Epithelial cell of esophagus (primary cell): Measurements from ENCODE around the gene ERC2.

Source experiments
- DNase-seq: peaks from one replicate; pipeline ENCODE4 v3.0.0; 2010; ENCODE audit warnings: low read depth
- H3K4me3 ChIP-seq: 2 replicates; pipeline ENCODE4 v1.5.1; 2011; ENCODE audit warnings: mild to moderate bottlenecking, low read length, control low read depth
- TF ChIP-seq, protein P1 (sequence below): IDR thresholded peaks from 2 replicates; pipeline ENCODE4 v1.5.1; 2011; ENCODE audit warnings: low read depth, mild to moderate bottlenecking, low read length, control low read depth, inconsistent platforms; ENCODE audit not compliant: insufficient read depth; ENCODE audit errors: missing control alignments

The ERC2 gene

DNA sequence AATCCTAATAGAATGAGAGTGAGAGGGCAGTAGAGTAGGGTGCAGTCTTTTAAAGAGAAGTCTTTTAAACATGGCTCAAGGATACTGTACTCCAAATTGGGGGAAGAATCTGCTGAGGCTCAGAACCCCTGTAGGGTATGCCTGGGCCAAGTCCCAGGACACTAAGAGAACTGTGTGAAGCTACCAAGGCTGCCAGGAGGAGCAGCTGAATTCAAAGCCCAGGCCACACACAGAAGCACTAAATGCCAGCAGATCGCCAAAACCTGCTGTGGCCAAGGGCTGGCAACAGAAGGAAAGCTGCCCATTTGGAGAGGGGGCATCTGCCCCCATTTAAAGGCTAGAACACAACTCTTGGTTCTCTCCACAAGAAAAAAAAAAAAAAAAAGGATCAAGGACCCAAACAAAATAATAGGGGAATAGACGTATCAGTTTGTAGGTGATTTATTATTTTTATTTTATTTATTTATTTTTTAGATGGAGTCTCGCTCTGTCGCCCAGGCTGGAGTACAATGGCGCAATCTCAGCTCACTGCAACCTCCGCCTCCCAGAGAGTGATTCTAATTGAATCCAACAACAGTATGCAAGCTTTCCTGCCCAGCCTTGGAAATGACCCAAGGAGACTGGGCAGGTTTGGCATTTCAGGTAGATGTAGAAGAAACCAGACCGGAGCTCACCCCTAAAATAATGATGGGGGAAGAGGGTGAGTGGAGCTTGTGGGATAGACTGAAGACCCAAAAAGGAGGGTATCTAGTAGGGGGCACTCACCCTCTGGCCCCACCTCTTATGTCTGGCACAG lies 702.2 kb downstream of the ERC2 start:
- no peak overlapping the region for H3K4me3 ChIP-seq
- no peak for DNase-seq
- TF ChIP-seq, protein P1, sequence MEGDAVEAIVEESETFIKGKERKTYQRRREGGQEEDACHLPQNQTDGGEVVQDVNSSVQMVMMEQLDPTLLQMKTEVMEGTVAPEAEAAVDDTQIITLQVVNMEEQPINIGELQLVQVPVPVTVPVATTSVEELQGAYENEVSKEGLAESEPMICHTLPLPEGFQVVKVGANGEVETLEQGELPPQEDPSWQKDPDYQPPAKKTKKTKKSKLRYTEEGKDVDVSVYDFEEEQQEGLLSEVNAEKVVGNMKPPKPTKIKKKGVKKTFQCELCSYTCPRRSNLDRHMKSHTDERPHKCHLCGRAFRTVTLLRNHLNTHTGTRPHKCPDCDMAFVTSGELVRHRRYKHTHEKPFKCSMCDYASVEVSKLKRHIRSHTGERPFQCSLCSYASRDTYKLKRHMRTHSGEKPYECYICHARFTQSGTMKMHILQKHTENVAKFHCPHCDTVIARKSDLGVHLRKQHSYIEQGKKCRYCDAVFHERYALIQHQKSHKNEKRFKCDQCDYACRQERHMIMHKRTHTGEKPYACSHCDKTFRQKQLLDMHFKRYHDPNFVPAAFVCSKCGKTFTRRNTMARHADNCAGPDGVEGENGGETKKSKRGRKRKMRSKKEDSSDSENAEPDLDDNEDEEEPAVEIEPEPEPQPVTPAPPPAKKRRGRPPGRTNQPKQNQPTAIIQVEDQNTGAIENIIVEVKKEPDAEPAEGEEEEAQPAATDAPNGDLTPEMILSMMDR: no peak

DNA sequence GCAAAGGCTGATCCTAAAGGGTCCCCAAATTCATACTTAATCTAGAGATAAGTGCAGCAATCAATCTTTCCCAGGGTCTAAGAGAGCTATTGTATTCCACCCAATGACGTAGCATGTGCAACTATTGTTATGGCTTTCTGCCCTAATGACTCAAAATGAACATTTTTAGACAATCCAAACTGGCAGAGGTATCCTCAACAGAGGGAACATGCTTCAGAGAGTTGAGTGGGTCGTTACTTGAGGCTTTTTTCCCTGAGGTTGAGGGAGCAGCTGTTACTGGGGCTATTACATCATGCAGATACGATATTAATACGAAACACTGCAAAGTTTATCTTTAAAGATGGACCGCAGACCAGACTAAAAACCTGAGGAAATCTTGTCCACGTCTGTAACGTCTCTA lies 702.9 kb downstream of the ERC2 start:
- no peak overlapping the region for H3K4me3 ChIP-seq
- DNase-seq: no peak
- TF ChIP-seq, protein P1: no peak

DNA sequence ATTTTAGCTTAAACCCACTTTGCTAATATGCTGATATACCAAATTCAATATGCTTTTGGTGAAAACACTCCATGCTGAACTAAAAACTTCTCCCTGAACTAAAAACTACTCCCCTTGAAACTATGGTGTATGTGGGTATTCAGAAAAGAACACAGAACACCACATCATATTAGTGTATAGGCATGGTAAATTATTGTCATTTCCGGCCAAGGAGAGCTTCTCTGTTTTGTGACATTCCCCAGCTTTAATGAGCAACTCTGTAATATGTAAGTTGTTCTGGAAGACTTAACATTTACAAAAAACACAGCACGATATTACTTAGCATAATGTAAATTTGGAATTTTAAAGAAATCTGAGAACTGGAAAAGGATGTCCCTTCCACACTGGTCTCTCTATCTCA lies 711.3 kb downstream of the ERC2 start:
- TF ChIP-seq, protein P1: no peak
- H3K4me3 ChIP-seq: no peak overlapping the region
- DNase-seq: no peak

DNA sequence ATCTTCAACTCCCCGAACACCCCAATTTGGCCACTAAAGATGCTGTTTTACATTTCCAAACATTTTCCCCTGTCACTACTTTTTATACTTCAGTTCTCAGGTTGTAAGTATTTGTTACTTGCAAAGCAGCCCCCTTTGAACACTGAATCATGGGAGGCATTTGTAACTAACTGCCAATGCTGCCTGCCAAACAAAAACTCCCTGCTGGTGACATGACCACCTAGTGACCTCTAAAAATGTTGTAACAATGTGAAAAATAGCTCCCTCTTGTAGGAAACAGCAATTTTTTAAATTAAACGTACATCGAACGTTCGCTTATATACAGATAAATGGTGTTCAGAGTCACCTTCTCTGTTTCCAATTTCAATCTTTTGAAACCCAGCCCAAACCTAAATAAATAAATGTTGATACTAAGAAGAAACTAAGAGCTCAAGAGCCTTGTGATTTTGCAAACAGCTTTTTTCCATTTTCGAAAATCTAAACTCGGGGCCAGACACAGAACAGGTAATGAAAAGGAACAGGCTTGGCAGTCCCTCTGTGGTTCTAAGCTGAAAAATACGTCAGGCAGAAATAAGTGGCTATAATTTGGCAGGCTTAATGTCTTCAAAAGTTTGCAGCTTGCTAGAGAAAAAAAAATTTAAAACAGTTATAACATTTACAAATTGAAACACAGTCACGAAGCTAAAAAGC lies 712.6 kb downstream of the ERC2 start:
- H3K4me3 ChIP-seq: no peak overlapping the region
- TF ChIP-seq, protein P1: no peak
- DNase-seq: no peak

DNA sequence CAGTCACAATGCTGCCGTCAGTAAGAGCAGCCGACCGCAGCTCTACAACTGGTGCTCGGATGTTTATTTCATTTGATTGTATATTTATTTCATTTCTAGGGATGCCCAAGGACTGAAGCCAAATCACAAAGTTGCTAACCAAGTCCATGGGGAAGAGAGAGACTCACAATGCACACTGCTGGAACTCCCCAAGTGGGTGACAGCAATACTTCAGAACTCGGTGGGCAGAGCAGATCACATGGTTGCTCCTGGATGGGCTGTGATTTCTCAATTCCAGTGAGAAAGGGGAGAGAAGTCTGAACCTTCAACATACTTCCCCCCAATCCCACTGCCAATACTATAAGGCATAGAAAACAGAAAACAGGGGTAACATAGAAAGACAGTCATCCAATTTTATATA lies 715.4 kb downstream of the ERC2 start:
- TF ChIP-seq, protein P1: no peak
- H3K4me3 ChIP-seq: no peak overlapping the region
- DNase-seq: no peak

DNA sequence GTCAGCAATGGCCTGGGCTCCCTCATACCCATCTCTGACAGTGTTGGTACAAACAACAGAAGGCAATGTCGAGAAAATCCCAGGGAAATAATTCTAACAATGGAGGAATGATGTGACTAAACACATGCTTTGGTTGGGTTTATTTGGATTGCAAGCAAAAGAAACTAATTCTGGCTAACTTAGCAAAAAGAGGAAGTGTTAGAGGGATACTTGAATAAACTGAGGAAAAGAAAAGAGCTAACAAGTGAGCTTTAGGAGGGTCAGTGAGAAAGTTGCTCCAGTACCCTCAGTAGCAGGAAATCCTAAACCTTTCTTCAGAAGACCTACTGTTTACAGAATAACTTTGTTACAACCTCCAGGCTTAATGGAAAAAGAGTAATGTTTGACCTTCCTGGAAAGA lies 716.5 kb downstream of the ERC2 start:
- TF ChIP-seq, protein P1: no peak
- no peak for DNase-seq
- no peak overlapping the region for H3K4me3 ChIP-seq
